ENCODE measurements around the gene MATK. TPM values are rescaled to one million over a fixed set of nuclear protein-coding genes. Genes with fewer than 3 reads are reported as not detected.

Gene MATK, protein sequence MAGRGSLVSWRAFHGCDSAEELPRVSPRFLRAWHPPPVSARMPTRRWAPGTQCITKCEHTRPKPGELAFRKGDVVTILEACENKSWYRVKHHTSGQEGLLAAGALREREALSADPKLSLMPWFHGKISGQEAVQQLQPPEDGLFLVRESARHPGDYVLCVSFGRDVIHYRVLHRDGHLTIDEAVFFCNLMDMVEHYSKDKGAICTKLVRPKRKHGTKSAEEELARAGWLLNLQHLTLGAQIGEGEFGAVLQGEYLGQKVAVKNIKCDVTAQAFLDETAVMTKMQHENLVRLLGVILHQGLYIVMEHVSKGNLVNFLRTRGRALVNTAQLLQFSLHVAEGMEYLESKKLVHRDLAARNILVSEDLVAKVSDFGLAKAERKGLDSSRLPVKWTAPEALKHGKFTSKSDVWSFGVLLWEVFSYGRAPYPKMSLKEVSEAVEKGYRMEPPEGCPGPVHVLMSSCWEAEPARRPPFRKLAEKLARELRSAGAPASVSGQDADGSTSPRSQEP
- total RNA-seq (10 to 100 TPM; 27.6 to 28.1 TPM), polyA plus RNA-seq (142 TPM)

DNA sequence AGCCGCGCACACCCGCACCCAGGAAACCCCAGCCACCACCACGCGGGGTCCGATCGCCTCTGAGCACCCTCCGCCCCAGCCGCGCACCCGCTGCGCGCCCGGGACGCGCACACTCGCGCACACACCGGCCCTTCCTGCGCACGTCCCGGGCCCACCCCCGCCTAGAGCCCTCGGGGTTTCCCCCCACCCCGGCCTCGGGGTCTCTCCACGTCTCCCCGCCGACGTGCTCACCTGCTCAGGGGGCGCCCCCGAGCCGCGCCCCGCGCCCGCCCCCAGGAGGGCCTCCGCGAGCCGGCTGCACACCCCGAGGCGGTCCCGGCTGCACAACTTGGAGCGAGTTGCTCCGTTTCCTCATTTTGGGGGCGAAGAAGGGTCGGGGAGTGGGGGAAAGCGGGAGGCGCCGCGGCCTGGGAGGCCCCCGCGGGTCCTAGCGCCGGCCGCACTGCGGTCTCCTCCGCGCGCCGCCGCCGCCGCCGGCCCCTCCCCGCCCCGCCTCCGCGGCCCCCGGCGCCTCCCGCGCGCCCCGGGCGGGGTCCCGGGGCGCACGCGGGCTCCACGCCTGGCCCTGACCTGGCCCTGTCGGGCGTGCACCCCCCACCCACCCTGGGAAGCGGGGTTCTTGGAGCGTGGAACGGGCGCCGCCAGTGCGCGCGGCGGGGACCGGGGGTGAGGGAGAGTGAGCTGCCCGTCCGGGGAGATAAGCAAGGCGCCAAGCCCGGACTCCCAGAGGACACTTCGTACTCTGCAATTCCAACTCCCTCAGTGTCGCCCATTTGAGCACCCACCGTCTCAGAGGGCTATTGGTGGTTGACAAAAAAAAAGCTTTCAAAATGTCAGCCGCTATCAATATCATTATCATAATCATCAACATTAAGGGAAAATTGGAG is at the start of gene MATK:
Gene MATK (minus strand): TSS at position 444 of the 887 bp plus-strand sequence. CDS start 1,246 bp downstream, outside the sequence.
- Histone ChIP-seq H3K9me3 (ENCODE audit: low read length) (peaks cover 12% of the 10 kb centered on the region), H3K4me1 (ENCODE audit: insufficient read depth, low read length) (peaks cover 21% of the 10 kb centered on the region), H3K4me3 (ENCODE audit: low read length) (peak within 1 kb of the TSS; percentile 58), H3K27me3 (ENCODE audit: insufficient read depth, low read length, poor library complexity, severe bottlenecking) (no peaks in the 10 kb centered on the region), H3K36me3 (ENCODE audit: insufficient read depth, low read length) (peaks cover 7% of the 10 kb centered on the region), H3K27ac (ENCODE audit: low read depth, low read length) (peak within 1 kb of the TSS; percentile 59)
- ChIA-PET POLR2A (interaction anchor here (0.9 to 2.3 kb wide), 5 partner anchors 10 to 26 kb away, joined by 4 to 6 read pairs (median 5); partner anchors contain the start of gene MRPL54), CTCF (interaction anchor here (0.9 to 3.1 kb wide), 5 partner anchors 10 to 36 kb away, joined by 3 to 13 read pairs (median 4); partner anchors contain the start of genes APBA3 and MRPL54)
- Mint-ChIP-seq H3K4me1 (peaks cover 41 to 54% (median 46%) of the 10 kb centered on the region in 3 donors), H3K27ac (peak within 1 kb of the TSS; percentile 21 to 91 (median 86)), H3K27me3 (peaks cover 0 to 1% of the 10 kb centered on the region in 2 donors), H3K36me3 (peaks cover 6 to 22% (median 16%) of the 10 kb centered on the region in 3 donors), H3K4me3 (peak within 1 kb of the TSS; percentile 83 to 95 (median 90)), H3K9me3 (peaks cover 11 to 16% (median 14%) of the 10 kb centered on the region in 5 donors)
- DNase-seq = peak in 4 of 5 donors; percentile 20 to 47 (median 26)

DNA sequence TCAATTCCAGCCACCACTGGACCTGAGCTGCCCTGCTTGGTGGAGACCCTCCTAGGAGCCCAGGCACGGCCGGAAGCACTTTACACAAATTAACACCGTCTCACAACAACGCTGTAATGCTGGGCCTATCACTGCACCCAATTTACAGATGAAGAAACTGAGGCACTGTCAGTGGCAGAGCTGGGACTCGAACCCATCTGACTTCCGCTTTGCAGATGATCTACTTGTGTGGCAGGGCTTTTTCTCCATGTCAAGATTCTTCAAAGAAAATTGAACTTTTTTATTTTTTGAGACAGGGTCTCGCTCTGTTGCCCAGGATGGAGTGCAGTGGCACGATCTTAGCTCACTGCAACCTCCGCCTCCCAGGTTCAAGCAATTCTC is 48.9 kb upstream of the MATK start:
- ChIA-PET POLR2A (no interaction called here), CTCF (interaction anchor here (1.3 kb wide), 1 partner anchor 14 kb away, joined by 4 read pairs; no protein-coding TSS in a partner anchor)
- no peaks in the 10 kb centered on the region for H3K9me3 ChIP-seq (ENCODE audit: low read length)
- H3K27me3 ChIP-seq (ENCODE audit: insufficient read depth, low read length, poor library complexity, severe bottlenecking) = no peaks in the 10 kb centered on the region
- no peaks in the 10 kb centered on the region for H3K4me1 ChIP-seq (ENCODE audit: insufficient read depth, low read length)
- no peak for DNase-seq
- Mint-ChIP-seq H3K9me3 (no peaks in the 10 kb centered on the region), H3K4me1 (peaks cover 4 to 7% (median 5%) of the 10 kb centered on the region in 3 donors), H3K36me3 (no peaks in the 10 kb centered on the region), H3K4me3 (no peak overlapping the region), H3K27me3 (peaks cover 0 to 5% of the 10 kb centered on the region in 2 donors), H3K27ac (no peak overlapping the region)
- H3K27ac ChIP-seq (ENCODE audit: low read depth, low read length) = no peak overlapping the region
- no peak overlapping the region for H3K4me3 ChIP-seq (ENCODE audit: low read length)
- H3K36me3 ChIP-seq (ENCODE audit: insufficient read depth, low read length) = no peaks in the 10 kb centered on the region

DNA sequence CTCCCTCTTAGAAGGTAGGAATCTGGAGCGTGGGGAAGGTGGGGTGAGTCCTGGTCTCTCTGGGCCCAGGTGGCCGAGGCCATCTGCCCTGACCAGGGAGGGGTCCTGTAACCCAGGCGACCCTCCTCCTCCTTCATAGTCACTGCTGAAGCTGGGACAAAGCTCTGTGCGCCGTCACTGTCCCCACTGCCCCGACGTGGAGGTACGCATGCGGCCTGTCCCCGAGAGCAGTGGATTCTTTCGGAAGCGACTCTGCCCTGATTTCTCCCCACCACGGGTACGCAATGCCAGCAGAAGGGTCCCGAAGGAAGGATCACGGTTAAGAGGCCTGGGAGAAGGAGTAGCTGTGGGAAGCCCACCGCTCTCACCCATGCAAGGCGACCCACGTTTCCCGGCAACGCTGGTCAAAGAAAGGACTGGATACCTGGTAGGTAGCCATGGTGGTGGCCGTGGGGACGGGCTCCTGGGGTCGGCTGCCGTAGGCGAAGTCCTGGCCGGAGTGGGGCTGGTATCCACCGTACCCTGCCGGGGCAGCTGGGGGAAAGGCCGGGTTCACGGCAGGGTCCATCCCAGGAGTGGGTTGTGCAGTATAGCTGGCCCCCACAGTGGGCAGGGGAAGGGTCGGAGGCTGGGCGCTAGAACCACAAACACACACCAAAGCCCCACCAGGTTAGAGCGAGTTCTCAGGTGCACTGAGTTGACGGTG is 48.3 kb upstream of the MATK start:
- Histone ChIP-seq H3K36me3 (ENCODE audit: insufficient read depth, low read length) (no peaks in the 10 kb centered on the region), H3K27ac (ENCODE audit: low read depth, low read length) (no peak overlapping the region), H3K4me3 (ENCODE audit: low read length) (no peak overlapping the region), H3K4me1 (ENCODE audit: insufficient read depth, low read length) (no peaks in the 10 kb centered on the region), H3K9me3 (ENCODE audit: low read length) (no peaks in the 10 kb centered on the region), H3K27me3 (ENCODE audit: insufficient read depth, low read length, poor library complexity, severe bottlenecking) (no peaks in the 10 kb centered on the region)
- ChIA-PET POLR2A (no interaction called here), CTCF (interaction anchor here (1.0 kb wide), 1 partner anchor 13 kb away, joined by 3 read pairs; no protein-coding TSS in a partner anchor)
- H3K9me3 Mint-ChIP-seq = no peaks in the 10 kb centered on the region
- H3K4me3 Mint-ChIP-seq = no peak overlapping the region
- no peak overlapping the region for H3K27ac Mint-ChIP-seq
- no peak for DNase-seq
- no peaks in the 10 kb centered on the region for H3K36me3 Mint-ChIP-seq
- peaks cover 0 to 5% of the 10 kb centered on the region in 2 donors for H3K27me3 Mint-ChIP-seq
- H3K4me1 Mint-ChIP-seq = peaks cover 4 to 7% (median 5%) of the 10 kb centered on the region in 3 donors

DNA sequence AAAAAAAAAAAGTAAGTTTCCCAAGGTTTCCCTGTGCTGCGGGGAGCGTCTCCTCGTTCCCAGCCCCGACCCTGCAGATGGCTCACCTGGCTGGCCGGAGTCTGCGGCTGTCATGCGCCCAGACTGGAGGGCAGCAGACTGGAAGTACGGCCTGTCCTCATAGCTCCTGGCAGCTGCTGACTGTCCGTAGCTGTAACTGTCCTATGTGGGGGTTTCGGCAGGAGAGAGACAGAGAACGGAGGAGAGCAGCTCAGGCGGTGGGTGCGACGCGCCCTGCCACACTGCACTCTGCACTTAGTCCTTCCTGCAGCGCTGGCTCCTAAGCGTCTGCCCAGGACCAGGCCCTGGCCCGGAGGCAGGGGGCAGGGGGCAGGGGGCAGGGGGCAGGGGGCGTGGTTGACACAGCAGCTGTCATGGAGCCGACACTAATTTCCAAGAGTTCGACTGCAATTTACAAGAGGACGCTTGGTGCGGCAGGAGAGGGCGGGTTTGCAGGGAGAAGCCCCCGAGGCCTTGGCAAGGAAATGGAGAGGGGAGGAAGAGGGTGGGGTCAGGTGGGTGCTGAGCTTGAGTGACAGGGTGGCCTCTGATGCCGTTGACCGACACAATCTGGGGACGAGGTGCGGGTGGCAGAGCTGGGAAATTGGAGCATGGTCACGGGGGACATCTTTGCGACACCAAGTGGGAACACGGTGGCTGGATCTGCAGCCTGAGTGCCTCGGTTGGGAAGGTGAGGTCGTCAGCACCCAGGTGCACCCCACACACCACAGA is 47.6 kb upstream of the MATK start:
- Histone ChIP-seq H3K9me3 (ENCODE audit: low read length) (no peaks in the 10 kb centered on the region), H3K4me1 (ENCODE audit: insufficient read depth, low read length) (no peaks in the 10 kb centered on the region), H3K27ac (ENCODE audit: low read depth, low read length) (no peak overlapping the region), H3K36me3 (ENCODE audit: insufficient read depth, low read length) (no peaks in the 10 kb centered on the region), H3K27me3 (ENCODE audit: insufficient read depth, low read length, poor library complexity, severe bottlenecking) (no peaks in the 10 kb centered on the region), H3K4me3 (ENCODE audit: low read length) (no peak overlapping the region)
- Mint-ChIP-seq H3K4me3 (no peak overlapping the region), H3K27ac (no peak overlapping the region), H3K9me3 (no peaks in the 10 kb centered on the region), H3K36me3 (no peaks in the 10 kb centered on the region), H3K4me1 (peaks cover 4 to 7% (median 5%) of the 10 kb centered on the region in 3 donors), H3K27me3 (peaks cover 0 to 5% of the 10 kb centered on the region in 2 donors)
- ChIA-PET POLR2A (no interaction called here), CTCF (interaction anchor here (1.0 kb wide), 1 partner anchor 12 kb away, joined by 3 read pairs; no protein-coding TSS in a partner anchor)
- DNase-seq = no peak

DNA sequence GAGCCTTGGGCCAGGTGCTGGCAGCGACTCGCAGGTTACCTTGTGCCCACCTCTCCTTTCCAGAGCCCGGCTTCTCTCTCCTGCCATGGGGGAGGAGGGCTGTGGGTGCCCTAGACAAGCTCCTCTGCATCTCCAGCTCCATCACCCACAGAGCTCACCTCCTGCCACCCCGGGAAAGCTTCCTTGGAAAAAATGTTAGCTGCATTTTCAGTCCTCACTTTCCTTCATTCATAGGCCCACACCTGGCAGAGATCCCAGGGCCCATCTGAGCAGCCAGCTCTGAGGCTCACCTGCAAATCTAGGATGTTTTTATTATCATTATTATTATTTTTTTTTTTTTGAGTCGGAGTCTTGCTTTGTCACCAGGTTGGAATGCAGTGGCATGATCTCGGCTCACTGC is 45.8 kb upstream of the MATK start:
- Histone ChIP-seq H3K36me3 (ENCODE audit: insufficient read depth, low read length) (no peaks in the 10 kb centered on the region), H3K27me3 (ENCODE audit: insufficient read depth, low read length, poor library complexity, severe bottlenecking) (no peaks in the 10 kb centered on the region), H3K4me1 (ENCODE audit: insufficient read depth, low read length) (no peaks in the 10 kb centered on the region), H3K4me3 (ENCODE audit: low read length) (no peak overlapping the region), H3K9me3 (ENCODE audit: low read length) (no peaks in the 10 kb centered on the region), H3K27ac (ENCODE audit: low read depth, low read length) (no peak overlapping the region)
- CTCF ChIA-PET = interaction anchor here (0.5 to 1.5 kb wide), 2 partner anchors 10 to 393 kb away, joined by 3 to 5 read pairs; no protein-coding TSS in a partner anchor
- H3K4me1 Mint-ChIP-seq = peaks cover 4 to 10% (median 9%) of the 10 kb centered on the region in 3 donors
- H3K27ac Mint-ChIP-seq = no peak overlapping the region
- no peak overlapping the region for H3K4me3 Mint-ChIP-seq
- no peaks in the 10 kb centered on the region for H3K9me3 Mint-ChIP-seq
- DNase-seq = no peak
- POLR2A ChIA-PET = no interaction called here
- no peaks in the 10 kb centered on the region for H3K36me3 Mint-ChIP-seq
- H3K27me3 Mint-ChIP-seq = peaks cover 0 to 11% of the 10 kb centered on the region in 2 donors

DNA sequence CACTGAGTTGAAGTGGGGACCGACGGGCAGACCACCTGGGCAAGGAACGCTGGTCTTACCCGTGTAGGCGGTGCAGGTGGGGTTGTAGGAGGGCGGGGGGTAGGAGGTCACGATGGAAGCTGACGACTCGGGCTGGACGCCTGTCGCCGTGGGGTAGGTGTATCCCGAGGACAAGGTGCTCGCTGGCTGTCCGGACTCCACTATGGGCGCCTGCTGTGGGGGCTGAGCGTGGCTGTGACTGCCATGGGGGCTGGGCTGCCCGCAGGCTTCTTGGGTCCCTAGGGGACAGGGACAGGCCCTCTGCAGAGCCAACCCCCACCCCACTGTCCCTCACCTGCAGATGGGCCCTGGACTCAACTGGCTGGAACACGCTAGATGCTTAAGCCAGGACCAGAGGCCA is 45.4 kb upstream of the MATK start:
- no peak for DNase-seq
- Histone ChIP-seq H3K9me3 (ENCODE audit: low read length) (no peaks in the 10 kb centered on the region), H3K27me3 (ENCODE audit: insufficient read depth, low read length, poor library complexity, severe bottlenecking) (no peaks in the 10 kb centered on the region), H3K4me1 (ENCODE audit: insufficient read depth, low read length) (no peaks in the 10 kb centered on the region), H3K36me3 (ENCODE audit: insufficient read depth, low read length) (no peaks in the 10 kb centered on the region), H3K27ac (ENCODE audit: low read depth, low read length) (no peak overlapping the region), H3K4me3 (ENCODE audit: low read length) (no peak overlapping the region)
- Mint-ChIP-seq H3K4me1 (peaks cover 0 to 7% (median 6%) of the 10 kb centered on the region in 3 donors), H3K36me3 (no peaks in the 10 kb centered on the region), H3K9me3 (no peaks in the 10 kb centered on the region), H3K27me3 (peaks cover 0 to 11% of the 10 kb centered on the region in 2 donors), H3K4me3 (no peak overlapping the region), H3K27ac (no peak overlapping the region)
- ChIA-PET POLR2A (no interaction called here), CTCF (interaction anchor here (1.5 kb wide), 1 partner anchor 10 kb away, joined by 5 read pairs; no protein-coding TSS in a partner anchor)

Measured in CD8-positive, alpha-beta memory T cell (primary cell).